Gastroesophageal sphincter (tissue), 4 donors: Measurements from ENCODE around the gene ADAMTS3. TPM values are rescaled to one million over a fixed set of nuclear protein-coding genes. Genes with fewer than 3 reads are reported as not detected.

Source experiments
- ATAC-seq: fragments of 150-250 bp; one replicate; pipeline ENCODE4 v1.9.1; 2016; ENCODE audit warnings: mild to moderate bottlenecking, moderate library complexity
- H3K27ac ChIP-seq, 4 donors: fragments of 200-600 bp; sonication (generic) in 3 of 4; 1 replicate in 3 of 4; 2 replicates in 1 of 4; pipeline ENCODE4 v1.5.1; 2016 to 2019
- H3K27me3 ChIP-seq: fragments of 200-600 bp; sonication (generic); one replicate; pipeline ENCODE4 v1.5.1; 2019
- H3K36me3 ChIP-seq, 2 donors: fragments of 200-600 bp; sonication (generic); one replicate each; pipeline ENCODE4 v1.5.1; 2019; ENCODE audit warnings: control low read depth in 1 of 2
- H3K4me1 ChIP-seq, 3 donors: fragments of 200-600 bp; sonication (generic); 1 replicate in 2 of 3; 2 replicates in 1 of 3; pipeline ENCODE4 v1.5.1; 2016 to 2019; ENCODE audit warnings: control low read depth in 2 of 3
- H3K4me3 ChIP-seq, 2 donors: fragments of 200-600 bp; sonication (generic); one replicate each; pipeline ENCODE4 v1.5.1; 2019; ENCODE audit warnings: mild to moderate bottlenecking in 1 of 2, moderate library complexity in 1 of 2
- H3K9me3 ChIP-seq, 3 donors: fragments of 200-600 bp; sonication (generic); one replicate each; pipeline ENCODE4 v1.5.1; 2017 to 2019; ENCODE audit warnings: control low read depth in 2 of 3
- CTCF ChIP-seq, 4 experiments: fragments of 200-600 bp in 2 of 4; fragments of 450-650 bp in 2 of 4; sonication (generic) in 1 of 4; IDR thresholded peaks; one replicate each; pipeline ENCODE4 v1.5.1; 2017 to 2019; ENCODE audit warnings: antibody characterized with exemption in 4 of 4, mild to moderate bottlenecking in 2 of 4, moderate library complexity in 2 of 4
- EP300 ChIP-seq: sonication (generic); formaldehyde crosslinking; IDR thresholded peaks from one replicate; pipeline ENCODE4 v1.6.1; 2017; ENCODE audit warnings: antibody characterized with exemption, mild to moderate bottlenecking
- POLR2A ChIP-seq, 2 donors: fragments of 450-650 bp; IDR thresholded peaks; one replicate each; pipeline ENCODE4 v1.6.1; 2017; ENCODE audit warnings: antibody characterized with exemption in 2 of 2, mild to moderate bottlenecking in 2 of 2, moderate library complexity in 1 of 2
- POLR2AphosphoS5 ChIP-seq: sonication (generic); formaldehyde crosslinking; IDR thresholded peaks from one replicate; pipeline ENCODE4 v1.6.1; 2017; ENCODE audit warnings: antibody characterized with exemption
- total RNA-seq, 4 donors: library from RNA; depleted of rRNA; stranded (reverse); fragments of >200 nt; gene quantifications; one replicate each; pipeline ENCODE4 v1.1.0, GENCODE V29; 2016

ADAMTS3 gene
- total RNA-seq, 4 donors from 2014 or later: 0.31 to 3.0 (median 1.1) TPM

- TF ChIP-seq EP300 (no peak), POLR2AphosphoS5 (no peak), POLR2A (IDR thresholded peaks at IDR 0.05) (no peak), CTCF (IDR thresholded peaks at IDR 0.05) (no peak)
- ATAC-seq: no peak
Measured at GRCh38 chr4:72239487-72240116, 329.4 kb downstream of the ADAMTS3 start.

More at GRCh38 chr4:72239487-72240116, 329.4 kb downstream of the ADAMTS3 start:
- Histone ChIP-seq H3K9me3 (peaks cover 0 to 10% (median 0%) of the 10 kb centered on the region in 3 donors), H3K27ac (no peak overlapping the region), H3K36me3 (no peaks in the 10 kb centered on the region), H3K27me3 (no peaks in the 10 kb centered on the region), H3K4me3 (no peak overlapping the region), H3K4me1 (no peaks in the 10 kb centered on the region)
